GM19239 (cell line): ENCODE measurements around the gene RNF34.

ENCODE experiments used
- DNase-seq: peaks from one replicate; pipeline ENCODE4 v3.0.0; 2011; ENCODE audit warnings: low spot score; ENCODE audit not compliant: insufficient read length
- FAIRE-seq: peaks from 2 replicates; lab custom pipeline; 2011; peaks lifted over from hg19 to GRCh38; lab: Jason Lieb, UNC

Gene RNF34

DNA sequence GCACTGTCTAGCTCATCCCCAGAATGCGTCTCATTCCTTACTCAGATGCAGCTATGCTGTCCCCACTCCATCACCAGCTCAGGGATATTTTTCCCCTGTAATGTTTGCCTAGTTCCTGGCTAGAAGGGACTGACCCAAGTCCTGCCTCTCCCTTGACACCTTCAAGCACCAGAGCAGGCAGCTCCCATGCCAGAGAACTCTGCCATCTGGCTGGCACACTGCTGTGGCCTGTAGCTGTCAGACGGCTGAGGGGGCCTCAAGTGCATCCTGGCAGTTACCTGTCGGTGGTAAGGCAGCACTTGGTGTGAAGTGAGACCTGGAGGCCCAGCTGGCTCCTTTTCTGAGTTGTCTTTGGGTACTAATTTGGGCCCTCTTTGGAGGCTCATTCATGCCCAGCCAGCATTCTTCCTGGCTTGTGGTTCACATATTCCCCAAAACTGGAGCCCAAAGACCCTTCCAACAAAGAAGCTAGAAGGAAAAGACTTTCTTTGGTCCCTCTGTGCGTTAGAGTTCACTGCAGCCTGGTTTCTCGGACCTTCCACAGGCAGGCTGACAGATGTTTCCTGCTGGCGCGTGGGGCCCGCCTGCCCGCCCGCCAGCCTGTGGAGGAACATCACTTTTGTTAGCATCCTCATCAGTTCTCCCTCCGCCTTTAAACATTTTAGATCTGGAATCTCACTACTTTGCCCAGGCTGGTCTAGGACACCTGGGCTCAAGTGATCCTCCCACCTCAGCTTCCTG, 33.0 kb downstream of the RNF34 start:
- FAIRE-seq = no peak

GRCh38 chr12:121436706-121437105, 36.8 kb downstream of the RNF34 start:
- DNase-seq (no peak), FAIRE-seq (no peak)

More for the DNA sequence above, 33.0 kb downstream of the RNF34 start:
- DNase-seq = no peak

DNA sequence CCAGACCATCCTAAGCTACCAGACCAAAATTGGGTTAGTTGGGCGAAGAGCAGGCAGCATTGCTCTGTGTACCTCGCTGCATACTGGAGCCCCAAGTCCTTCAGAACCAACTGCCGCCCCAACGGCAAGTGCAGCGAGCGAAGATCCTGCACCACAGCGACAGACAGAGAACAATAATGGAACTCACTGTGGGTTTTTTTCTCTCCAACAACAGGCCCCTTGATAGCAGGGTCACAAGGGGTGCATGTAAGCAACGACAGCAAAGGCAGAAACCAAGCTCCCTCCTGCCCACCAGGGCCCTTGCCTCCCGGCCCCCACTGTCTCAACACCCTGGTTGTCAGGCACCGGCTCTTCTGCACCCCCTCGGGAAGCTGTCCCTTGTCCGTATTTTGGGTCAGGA, 39.0 kb downstream of the RNF34 start:
- no peak for FAIRE-seq

GRCh38 chr12:121439715-121440114, 39.8 kb downstream of the RNF34 start:
- DNase-seq (no peak), FAIRE-seq (no peak)

More for the DNA sequence above, 39.0 kb downstream of the RNF34 start:
- DNase-seq = no peak

DNA sequence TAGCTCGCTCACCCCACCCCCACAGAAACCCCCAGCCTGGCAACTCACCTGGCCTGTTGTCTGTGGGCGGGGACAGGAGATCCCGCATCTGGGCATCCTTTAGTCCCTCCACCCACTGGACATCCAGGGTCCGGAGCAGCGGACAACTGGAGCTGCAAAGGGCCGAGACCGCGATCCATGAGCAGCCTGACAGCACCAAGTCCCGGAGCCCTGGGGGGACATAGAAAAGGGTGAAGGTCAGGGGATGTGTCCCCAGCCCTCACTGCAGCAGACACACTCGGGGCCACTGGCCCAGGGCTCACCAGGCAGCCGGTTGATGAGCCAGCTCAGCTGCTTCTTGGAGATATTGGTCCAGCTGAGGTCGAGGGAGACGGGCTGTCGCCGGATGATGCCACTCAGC, 40.9 kb downstream of the RNF34 start:
- no peak for DNase-seq
- FAIRE-seq = no peak

GRCh38 chr12:121441555-121441954, 41.6 kb downstream of the RNF34 start:
- no peak for DNase-seq
- FAIRE-seq = no peak

DNA sequence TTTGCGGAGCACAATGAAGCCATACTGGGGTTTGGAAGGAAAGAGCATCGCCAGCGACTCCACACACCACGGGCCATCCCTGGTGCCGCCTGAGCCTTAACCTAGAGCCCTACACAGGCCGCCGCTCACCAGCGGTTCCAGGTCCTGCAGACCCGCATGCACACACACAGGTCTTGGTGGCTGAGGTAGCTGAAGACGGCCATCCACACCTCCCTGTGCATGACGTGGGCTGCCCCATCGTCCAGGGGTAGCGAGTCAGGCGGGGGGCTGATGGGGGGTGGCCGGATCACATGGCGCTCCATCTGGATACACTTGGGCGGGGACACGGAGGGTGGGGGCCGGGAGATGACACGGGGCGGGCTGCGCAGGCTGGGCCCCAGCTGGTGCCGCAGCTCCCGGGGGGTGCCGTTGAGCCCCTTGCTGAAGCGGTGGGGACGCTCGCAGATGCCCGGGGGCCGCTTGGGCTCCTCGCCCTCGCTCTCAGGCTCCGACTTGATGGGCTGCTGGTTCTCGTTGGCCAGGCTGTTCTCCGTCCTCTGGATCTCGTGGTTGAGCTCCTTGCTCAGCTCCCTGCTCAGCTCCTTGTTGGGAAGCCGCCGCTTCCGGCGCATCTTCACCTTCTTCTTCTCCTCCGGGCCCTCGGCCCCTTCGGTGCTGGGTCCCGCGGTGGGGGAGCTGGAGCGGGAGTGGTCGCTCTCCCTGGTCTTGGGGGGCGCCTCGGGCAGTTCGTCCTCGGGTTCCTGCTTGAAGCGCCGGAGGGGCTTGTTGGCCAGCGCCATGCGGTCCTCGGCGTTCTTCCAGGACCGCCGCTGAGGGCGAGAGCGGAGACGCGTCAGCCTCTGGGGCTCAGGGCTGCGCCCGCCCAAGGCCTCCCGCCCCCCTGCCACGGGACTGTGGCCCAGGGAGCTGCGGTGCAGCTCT, 42.4 kb downstream of the RNF34 start:
- FAIRE-seq (no peak), DNase-seq (no peak)

DNA sequence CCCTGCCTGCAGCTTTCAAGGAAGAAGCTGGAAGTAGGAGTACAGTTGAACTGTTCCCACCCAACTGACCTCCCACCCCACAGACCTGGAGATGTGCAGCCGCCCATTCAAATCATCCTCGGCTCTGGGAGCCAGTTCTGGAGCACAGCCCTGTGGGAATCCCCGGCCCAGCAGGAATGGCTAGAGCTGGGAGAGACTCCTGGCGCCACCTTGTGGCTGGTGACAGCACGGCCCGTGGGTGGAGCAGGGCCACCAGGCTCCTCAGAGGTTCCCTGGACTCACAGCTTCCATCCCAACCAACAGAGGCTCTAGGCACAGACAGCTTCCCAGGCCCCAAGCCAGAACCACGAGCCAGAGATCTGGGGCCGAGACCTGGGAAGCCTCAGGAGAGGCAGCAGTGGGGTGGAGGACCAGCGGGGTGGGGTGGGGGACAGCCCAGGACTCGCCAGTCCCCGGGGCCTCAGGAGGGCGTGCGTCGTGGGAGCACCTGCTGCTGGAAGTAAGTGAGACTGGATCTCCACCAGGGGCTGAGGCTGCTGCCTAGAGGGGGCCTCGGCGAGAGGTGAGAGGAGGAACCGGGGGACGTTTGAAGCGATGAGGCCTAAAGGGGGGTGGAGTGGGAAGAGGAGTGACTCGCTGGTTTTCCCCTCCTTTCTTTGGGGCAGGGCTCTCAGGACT, 43.4 kb downstream of the RNF34 start:
- DNase-seq (peak; percentile 88), FAIRE-seq (peak; percentile 66)

DNA sequence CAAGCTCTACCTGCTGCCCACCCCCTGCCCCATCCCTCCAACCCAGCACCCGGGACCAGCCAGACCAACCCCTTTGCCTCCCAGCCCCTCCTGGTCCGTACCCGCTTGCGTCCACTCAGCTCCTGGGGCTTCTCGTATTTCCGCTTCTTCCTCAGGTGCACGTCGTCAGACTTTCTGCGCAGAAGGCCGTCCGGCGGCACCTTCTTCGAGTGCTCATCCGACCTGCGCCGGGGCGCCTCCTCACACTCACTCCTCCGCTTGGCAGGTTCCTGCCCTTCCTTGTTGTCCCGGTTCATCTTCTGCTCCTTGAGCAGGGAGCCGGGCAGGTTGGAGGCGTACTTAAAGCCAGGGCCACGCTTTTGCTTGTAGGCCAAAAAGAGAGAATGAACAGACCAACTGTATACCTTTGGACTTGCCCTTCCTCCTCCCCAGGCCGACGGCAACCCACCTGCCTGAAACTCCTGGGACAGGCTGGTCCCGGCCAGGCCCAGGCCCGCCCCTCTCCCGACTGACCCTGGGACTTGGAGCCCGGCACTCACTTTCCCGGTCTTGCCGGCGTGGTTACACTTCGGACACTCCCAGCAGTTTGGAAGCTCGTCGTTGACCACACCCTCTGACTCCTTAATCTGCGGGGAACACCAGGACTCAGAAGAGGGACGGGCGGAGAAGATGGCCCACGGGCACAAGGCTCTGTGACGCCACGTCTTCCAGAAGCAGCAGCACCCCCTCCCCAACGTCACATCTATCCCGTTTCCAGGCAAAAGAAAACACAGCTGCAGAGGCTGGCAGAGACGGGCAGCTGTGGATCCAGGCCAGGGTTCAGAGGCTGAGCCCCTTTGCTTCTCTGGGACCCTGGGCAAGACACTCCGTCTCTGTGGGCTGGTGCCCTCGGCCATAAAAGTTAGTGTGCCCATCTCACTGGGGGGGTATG, 44.3 kb downstream of the RNF34 start:
- DNase-seq (no peak), FAIRE-seq (no peak)

DNA sequence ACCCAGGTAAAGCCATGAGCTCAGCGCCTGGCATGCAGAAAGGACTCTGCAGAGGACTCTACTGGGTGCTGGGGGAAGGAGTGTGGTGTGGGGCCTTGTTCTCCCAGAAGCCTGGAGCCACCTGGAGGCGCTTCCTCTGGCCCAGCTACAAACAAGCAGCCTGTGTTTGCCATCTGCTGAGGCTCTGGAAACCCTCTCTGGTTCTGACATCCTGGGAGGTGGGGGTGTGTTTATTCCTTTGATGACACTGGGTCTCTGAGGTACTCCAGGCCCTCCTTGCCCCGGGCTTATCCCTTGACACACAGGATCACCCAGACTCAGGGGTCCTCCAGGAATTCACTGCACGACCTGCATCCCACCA, 44.9 kb downstream of the RNF34 start:
- DNase-seq (no peak), FAIRE-seq (no peak)

DNA sequence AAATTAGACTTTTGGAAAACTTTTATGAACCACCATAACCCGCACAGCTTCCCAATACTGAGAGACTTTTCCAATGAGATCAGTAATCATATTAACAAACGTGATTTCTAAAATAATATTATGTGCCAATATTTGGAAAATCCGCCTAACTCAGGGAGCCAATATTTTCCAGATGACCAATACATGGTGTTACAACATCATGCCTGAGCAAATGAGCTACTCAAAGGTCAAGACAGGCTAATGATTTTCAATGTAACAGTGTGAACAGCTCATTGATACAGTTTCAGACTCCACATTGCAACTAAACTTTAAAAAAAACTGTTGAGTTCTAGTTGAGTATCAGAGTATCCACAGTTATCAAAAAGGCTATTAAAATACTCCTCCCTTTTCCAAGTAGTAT, 46.8 kb downstream of the RNF34 start:
- FAIRE-seq (no peak), DNase-seq (no peak)

- FAIRE-seq = no peak
- DNase-seq = no peak
Measured at GRCh38 chr12:121448771-121449315, 48.9 kb downstream of the RNF34 start.

DNA sequence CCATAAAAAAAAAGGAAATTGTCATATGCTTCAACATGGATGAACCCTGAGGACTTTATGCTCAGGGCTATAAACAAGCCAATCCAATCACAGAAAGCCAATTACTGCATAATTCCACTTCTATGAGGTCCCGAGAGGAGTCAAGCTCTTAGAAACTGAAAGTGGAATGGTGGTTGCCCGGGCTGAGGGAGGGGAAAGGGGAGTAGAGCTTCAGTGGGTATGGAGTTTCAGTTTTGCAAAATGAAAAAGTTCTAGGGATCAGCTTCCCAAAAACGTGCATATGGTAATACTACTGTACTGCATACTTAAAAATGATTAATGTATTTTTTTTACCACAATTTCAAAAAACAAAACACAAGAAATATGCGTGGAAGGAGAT, 52.0 kb downstream of the RNF34 start:
- FAIRE-seq (peak; percentile 81), DNase-seq (no peak)

- FAIRE-seq (no peak), DNase-seq (no peak)
Measured at GRCh38 chr12:121452340-121452984, 52.5 kb downstream of the RNF34 start.

- no peak for DNase-seq
- FAIRE-seq = no peak
Measured at GRCh38 chr12:121452985-121453360, 53.1 kb downstream of the RNF34 start.

- DNase-seq (no peak), FAIRE-seq (no peak)
Measured at GRCh38 chr12:121453629-121454028, 53.7 kb downstream of the RNF34 start.

DNA sequence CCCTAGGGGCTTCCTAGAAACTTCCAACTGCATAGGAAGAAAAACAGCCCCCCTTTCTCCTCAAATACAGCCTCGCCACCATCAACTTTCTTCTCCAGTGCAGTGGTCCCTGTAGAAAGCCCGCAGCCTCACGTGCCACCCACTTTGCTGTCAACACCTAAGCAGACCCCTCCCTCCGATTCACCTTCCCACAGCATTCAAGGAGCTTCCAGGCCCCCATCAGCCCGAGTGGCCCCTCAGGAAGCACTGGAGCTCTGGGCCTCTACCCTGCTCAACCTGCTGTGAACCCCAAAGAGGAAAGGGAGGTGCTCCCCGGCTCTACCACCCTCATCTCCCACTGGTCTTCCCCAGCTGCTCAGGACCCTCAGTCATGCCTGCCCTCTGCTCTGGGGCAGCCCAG, 55.0 kb downstream of the RNF34 start:
- DNase-seq (no peak), FAIRE-seq (no peak)

DNA sequence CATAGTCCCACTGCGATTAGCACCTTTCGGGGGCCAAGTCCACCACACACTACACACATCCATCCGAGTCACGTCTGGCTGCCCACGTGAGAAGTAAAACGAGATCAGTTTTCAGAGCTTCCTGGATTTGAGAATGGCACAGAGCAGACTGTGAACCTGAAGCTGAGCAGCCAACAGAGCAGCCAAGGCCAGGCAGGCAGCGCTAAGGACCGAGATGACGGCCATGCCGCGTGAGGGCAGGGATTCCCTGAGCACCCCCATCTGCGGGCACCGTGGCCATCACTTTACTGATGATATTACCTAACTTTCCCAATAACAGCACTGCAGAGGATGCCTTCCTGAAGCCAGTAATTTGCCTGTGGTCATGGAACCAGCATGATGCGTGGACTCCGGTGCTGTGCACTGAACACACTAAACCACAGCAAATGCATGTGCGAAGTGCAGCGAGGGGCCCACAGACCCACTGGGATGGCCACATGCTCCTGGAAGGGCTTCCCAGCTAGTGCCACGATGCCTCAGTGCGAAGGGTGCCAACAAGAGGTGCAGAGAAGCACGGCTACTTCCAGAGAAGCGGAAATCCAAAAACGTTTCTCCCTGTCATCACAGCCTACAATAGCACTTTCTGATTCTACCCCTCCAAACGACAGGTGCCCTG, 56.0 kb downstream of the RNF34 start:
- FAIRE-seq = no peak

GRCh38 chr12:121456551-121456950, 56.6 kb downstream of the RNF34 start:
- DNase-seq (no peak), FAIRE-seq (no peak)

More for the DNA sequence above, 56.0 kb downstream of the RNF34 start:
- no peak for DNase-seq
